ENCODE measurements around the gene LPCAT1.
"Not testable (repeated sequence)": the region's sequence is repeated elsewhere in the genome, so short reads cannot be mapped to it uniquely, and the experiment has no call there.

LPCAT1 gene

DNA sequence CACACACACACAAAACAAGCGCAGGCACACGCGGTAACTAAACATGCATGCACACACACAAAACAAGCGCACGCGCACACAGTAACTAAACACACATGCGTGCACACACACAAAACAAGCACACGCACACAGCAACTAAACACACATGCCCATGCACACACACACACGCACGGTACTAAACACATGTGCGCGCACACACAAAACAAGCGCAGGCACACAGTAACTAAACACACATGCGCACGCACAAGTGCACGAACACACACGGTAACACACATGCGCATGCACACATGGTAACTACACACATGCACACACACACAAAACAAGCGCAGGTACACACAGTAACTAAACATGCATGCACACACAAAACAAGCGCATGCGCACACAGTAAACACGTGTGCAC is 58.6 kb downstream of the LPCAT1 start:
- no peak for DNase-seq (ENCODE audit: extremely low read depth, low read depth)
- TF ChIP-seq, protein P1, sequence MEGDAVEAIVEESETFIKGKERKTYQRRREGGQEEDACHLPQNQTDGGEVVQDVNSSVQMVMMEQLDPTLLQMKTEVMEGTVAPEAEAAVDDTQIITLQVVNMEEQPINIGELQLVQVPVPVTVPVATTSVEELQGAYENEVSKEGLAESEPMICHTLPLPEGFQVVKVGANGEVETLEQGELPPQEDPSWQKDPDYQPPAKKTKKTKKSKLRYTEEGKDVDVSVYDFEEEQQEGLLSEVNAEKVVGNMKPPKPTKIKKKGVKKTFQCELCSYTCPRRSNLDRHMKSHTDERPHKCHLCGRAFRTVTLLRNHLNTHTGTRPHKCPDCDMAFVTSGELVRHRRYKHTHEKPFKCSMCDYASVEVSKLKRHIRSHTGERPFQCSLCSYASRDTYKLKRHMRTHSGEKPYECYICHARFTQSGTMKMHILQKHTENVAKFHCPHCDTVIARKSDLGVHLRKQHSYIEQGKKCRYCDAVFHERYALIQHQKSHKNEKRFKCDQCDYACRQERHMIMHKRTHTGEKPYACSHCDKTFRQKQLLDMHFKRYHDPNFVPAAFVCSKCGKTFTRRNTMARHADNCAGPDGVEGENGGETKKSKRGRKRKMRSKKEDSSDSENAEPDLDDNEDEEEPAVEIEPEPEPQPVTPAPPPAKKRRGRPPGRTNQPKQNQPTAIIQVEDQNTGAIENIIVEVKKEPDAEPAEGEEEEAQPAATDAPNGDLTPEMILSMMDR (IDR thresholded peaks at IDR 0.05; ENCODE audit: low read depth, low read length) = no peak

DNA sequence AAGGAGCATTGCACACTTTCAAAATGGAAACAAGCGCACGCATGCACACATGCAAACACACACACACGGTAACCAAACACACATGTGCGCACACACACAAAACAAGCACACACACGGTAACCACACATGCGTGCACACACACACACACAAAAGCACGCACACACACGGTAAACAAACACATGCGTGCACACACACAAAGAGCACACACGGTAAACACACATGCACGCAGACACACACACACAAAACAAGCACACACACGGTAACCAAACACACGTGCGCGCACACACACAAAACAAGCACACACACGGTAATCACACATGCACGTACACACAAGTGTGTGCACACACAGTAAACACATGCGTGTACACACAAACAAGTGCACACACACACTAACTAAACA is 59.2 kb downstream of the LPCAT1 start:
- DNase-seq (ENCODE audit: extremely low read depth, low read depth) = no peak

DNA sequence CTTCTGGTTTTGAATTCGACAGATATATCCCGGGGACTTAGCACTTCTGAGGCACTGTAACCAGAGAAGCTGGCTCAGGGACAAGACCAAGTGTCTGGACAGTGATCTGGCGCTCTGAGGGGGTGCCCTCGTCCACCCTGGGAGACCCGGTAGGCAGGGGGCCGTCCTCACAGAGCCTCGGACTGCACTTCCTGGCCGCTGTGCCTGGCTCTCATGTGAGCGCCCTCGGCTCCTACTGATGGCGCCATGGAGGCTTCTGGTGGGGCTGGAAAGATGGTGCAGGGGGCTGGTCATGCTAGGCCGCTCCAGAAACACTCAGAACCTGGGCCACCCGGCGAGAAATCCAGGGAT is 59.7 kb downstream of the LPCAT1 start:
- no peak for DNase-seq (ENCODE audit: extremely low read depth, low read depth)
- TF ChIP-seq, protein P1 (IDR thresholded peaks at IDR 0.05; ENCODE audit: low read depth, low read length) = no peak

More for the DNA sequence above, 59.2 kb downstream of the LPCAT1 start:
- TF ChIP-seq, protein P1 (IDR thresholded peaks at IDR 0.05; ENCODE audit: low read depth, low read length) = no peak

DNA sequence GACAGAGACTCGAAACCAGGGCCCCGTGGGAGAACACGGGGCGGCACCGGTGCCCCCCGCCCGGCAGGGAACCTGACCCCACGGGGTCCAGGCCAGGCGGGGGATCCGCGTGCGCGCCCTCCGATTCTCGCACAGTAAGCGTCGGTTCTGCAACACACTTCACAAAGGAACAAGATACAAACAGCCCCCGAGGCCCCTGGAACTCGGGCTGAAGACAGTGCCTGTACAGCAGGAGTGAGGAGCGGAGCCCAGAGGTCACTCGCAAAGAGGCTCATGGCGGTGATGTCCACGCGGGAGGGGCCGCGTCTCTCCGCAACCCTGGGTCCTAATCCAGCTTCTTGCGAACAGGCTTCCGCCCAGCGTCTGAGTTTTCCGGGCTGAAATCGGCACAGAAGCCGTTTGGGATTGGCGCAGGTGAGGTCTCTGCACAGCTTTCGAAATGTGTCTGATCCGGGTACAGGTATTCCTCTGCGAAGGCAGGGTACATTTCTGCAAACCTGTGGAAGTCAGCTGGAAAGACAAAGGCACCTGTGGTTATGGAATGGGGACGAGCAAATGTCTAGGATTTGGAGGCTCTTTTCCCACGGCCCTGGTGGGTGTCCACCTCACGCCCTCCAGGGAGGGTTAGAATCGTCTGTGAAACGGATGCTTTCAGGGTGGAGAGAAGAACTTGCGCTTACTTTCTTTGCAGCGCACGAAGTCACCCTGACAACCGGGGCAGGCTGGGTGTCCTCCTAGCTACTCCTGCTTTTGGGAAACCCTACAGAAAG is 60.2 kb downstream of the LPCAT1 start:
- TF ChIP-seq, protein P1 (IDR thresholded peaks at IDR 0.05; ENCODE audit: low read depth, low read length) = no peak
- no peak for DNase-seq (ENCODE audit: extremely low read depth, low read depth)

DNA sequence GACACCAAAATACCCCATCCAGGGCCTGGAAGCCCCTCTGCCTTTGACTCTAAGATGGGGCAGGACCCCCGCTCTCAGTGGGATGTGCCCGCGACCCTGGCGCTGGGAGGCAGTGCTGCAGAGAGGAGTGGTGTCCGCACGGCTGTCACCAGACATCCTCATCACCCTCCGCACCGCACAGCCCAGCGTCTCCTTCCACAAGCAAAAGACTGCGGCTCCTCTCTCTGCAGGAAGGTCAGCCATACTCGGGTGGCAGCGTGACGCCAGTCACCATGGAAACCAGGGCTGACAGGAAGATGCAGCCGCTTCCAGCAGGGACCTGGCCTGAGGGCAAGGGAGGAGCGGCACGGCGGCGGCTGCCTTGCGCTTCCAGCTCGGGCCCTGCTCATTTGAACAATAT is 61.4 kb downstream of the LPCAT1 start:
- TF ChIP-seq, protein P1 (IDR thresholded peaks at IDR 0.05; ENCODE audit: low read depth, low read length) = no peak

DNA sequence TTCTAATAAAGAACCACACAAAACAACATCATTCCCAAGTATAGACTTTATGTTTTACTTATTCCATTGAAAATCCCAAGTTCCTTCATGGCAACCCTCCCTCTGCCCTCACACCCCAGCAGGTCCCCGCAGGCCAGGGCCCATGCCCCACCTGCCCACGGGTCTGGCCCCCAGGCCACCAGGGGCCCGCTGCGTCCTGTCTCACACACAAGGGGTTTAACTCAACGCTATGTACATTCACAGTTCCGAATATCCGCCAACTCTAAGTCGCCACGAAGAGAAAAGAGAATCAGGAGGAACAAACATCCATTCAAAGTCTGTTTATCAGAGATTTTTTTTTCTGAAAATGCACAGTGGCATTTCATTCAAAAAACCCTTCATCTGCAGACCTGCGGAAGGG is 62.4 kb downstream of the LPCAT1 start:
- TF ChIP-seq, protein P1 (IDR thresholded peaks at IDR 0.05; ENCODE audit: low read depth, low read length) = no peak
- no peak for DNase-seq (ENCODE audit: extremely low read depth, low read depth)

More for the DNA sequence above, 61.4 kb downstream of the LPCAT1 start:
- DNase-seq (ENCODE audit: extremely low read depth, low read depth) = no peak

DNA sequence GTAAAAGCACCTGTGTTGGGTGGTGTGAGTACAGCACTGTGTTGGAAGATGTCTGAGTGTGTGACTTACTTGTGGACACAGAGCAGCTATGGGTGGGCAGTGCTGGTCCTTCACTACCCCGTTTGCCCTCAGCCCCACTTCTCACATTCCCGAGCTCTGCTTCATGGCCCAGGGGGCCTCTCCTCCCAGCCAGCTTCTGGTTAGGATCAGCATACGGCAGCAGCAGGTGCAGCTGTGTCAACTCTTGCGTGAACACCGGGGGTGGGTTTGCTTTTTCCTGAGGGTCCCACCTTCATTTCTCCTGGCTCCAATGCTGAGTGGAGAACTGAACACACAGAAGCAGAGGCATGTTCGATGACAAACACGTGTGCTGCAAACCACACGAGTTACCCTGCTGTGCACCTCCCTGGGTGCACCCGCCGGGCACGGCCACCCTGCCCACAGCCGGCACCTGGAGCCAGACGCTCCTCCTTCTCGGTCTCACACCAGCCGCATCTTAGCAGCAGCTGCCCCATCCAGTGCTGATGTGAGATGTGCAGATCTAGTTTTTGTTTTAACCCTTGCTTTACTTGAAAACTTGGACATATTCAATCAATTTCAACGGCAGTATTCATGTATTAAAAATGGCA is 63.6 kb downstream of the LPCAT1 start:
- TF ChIP-seq, protein P1 (IDR thresholded peaks at IDR 0.05; ENCODE audit: low read depth, low read length) = no peak

DNA sequence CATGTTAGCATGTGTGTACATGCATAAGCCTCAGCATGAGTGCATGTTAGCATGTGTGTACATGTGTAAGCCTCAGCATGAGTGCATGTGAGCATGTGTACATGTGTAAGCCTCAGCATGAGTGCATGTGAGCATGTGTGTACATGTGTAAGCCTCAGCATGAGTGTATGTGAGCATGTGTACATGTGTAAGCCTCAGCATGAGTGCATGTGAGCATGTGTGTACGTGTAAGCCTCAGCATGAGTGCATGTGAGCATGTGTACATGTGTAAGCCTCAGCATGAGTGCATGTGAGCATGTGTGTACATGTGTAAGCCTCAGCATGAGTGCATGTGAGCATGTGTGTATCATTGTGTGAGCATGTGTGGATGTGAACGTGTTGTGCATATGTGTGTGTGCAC is 64.3 kb downstream of the LPCAT1 start:
- not testable (repeated sequence) for DNase-seq (ENCODE audit: extremely low read depth, low read depth)

More for the DNA sequence above, 63.6 kb downstream of the LPCAT1 start:
- no peak for DNase-seq (ENCODE audit: extremely low read depth, low read depth)

DNA sequence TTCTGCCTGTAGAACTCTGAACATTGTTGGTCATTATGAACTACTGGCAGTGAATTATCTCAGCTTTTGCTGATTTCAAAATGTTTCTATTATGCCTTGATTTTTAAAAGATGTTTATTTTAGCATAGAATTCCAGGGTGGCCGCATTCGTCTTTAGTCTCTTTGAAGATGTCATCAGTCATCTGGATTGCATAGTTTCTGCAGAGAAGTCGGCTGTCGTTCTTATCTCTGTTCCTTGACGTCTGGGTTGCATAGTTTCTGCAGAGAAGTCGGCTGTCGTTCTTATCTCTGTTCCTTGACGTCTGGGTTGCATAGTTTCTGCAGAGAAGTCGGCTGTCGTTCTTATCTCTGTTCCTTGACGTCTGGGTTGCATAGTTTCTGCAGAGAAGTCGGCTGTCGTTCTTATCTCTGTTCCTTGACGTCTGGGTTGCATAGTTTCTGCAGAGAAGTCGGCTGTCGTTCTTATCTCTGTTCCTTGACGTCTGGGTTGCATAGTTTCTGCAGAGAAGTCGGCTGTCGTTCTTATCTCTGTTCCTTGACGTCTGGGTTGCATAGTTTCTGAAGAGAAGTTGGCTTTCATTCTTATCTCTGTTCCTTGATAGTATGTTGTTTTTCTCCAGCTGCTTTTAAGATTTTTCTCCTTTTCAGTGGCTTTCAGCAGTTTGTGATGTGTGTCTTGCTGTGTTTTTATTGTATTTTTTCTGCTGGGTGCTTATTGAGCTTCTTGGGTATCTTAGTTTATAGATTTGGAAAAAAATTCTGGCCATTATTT is 67.5 kb downstream of the LPCAT1 start:
- not testable (repeated sequence) for DNase-seq (ENCODE audit: extremely low read depth, low read depth)

Data from AG09319 (cell line).